Loucy (cell line): ENCODE measurements around the gene GTPBP4.

Source experiments
- H2AFZ ChIP-seq: fragments of 200-600 bp; sonication (generic); 2 replicates; pipeline ENCODE4 v1.6.0; 2016; ENCODE audit warnings: antibody characterized with exemption, mild to moderate bottlenecking, low read length, moderate library complexity
- H3F3A ChIP-seq: fragments of 200-600 bp; 2 replicates; pipeline ENCODE4 v1.6.0; 2016; ENCODE audit warnings: antibody characterized with exemption, low read depth, mild to moderate bottlenecking
- H3K27me3 ChIP-seq: fragments of 200-600 bp; sonication (generic); 2 replicates; pipeline ENCODE4 v1.6.1; 2014; ENCODE audit warnings: low read length, mild to moderate bottlenecking; ENCODE audit not compliant: insufficient read depth, poor library complexity, severe bottlenecking
- H3K36me3 ChIP-seq: fragments of 200-600 bp; sonication (generic); 2 replicates; pipeline ENCODE4 v1.6.1; 2016; ENCODE audit warnings: low read length; ENCODE audit not compliant: insufficient read depth
- H3K4me1 ChIP-seq: fragments of 200-600 bp; sonication (generic); 2 replicates; pipeline ENCODE4 v1.5.1; 2014; ENCODE audit warnings: low read length, mild to moderate bottlenecking; ENCODE audit not compliant: insufficient read depth, poor library complexity, severe bottlenecking
- H3K4me2 ChIP-seq: fragments of 200-600 bp; sonication (generic); 2 replicates; pipeline ENCODE4 v1.6.0; 2014; ENCODE audit warnings: antibody characterized with exemption, low read length, low read depth, mild to moderate bottlenecking; ENCODE audit not compliant: poor library complexity, severe bottlenecking
- H3K4me3 ChIP-seq: fragments of 200-600 bp; sonication (generic); 2 replicates; pipeline ENCODE4 v1.5.1; 2014; ENCODE audit warnings: low read length, mild to moderate bottlenecking, mixed read lengths; ENCODE audit not compliant: poor library complexity, severe bottlenecking
- H3K79me2 ChIP-seq: fragments of 200-600 bp; sonication (generic); 2 replicates; pipeline ENCODE4 v1.6.1; 2014; ENCODE audit warnings: low read length; ENCODE audit not compliant: insufficient read depth
- H3K9ac ChIP-seq: fragments of 200-600 bp; sonication (generic); 2 replicates; pipeline ENCODE4 v1.6.0; 2014; ENCODE audit warnings: mild to moderate bottlenecking, low read depth, low read length, moderate library complexity; ENCODE audit not compliant: poor library complexity, severe bottlenecking
- H3K9me2 ChIP-seq: fragments of 200-600 bp; sonication (generic); replicated peaks from 2 replicates; pipeline ENCODE4 v1.6.1; 2016; ENCODE audit warnings: low read depth, low read length, mixed read lengths
- H3K9me3 ChIP-seq: fragments of 200-600 bp; sonication (generic); 2 replicates; pipeline ENCODE4 v1.6.1; 2014; ENCODE audit warnings: mild to moderate bottlenecking, antibody characterized with exemption, low read length, low read depth; ENCODE audit not compliant: insufficient read depth
- H4K20me1 ChIP-seq: fragments of 200-600 bp; sonication (generic); 2 replicates; pipeline ENCODE4 v1.6.0; 2014; ENCODE audit warnings: antibody characterized with exemption, low read length, mild to moderate bottlenecking; ENCODE audit not compliant: insufficient read depth, poor library complexity, severe bottlenecking
- EZH2phosphoT487 ChIP-seq: fragments of 200-600 bp; IDR thresholded peaks from 2 replicates; pipeline ENCODE4 v1.6.1; 2018; ENCODE audit warnings: antibody characterized with exemption, mild to moderate bottlenecking, moderate library complexity, borderline replicate concordance
- TF ChIP-seq, protein P1 (sequence below): fragments of 200-600 bp; sonication (generic); conservative IDR thresholded peaks from 2 replicates; pipeline ENCODE4 v1.5.1; 2014; ENCODE audit warnings: mild to moderate bottlenecking, antibody characterized with exemption, low read length

GTPBP4 gene

GRCh38 chr10:986881-987619 lies 1.2 kb upstream of the GTPBP4 start:
- no peak for TF ChIP-seq EZH2phosphoT487
- TF ChIP-seq, protein P1, sequence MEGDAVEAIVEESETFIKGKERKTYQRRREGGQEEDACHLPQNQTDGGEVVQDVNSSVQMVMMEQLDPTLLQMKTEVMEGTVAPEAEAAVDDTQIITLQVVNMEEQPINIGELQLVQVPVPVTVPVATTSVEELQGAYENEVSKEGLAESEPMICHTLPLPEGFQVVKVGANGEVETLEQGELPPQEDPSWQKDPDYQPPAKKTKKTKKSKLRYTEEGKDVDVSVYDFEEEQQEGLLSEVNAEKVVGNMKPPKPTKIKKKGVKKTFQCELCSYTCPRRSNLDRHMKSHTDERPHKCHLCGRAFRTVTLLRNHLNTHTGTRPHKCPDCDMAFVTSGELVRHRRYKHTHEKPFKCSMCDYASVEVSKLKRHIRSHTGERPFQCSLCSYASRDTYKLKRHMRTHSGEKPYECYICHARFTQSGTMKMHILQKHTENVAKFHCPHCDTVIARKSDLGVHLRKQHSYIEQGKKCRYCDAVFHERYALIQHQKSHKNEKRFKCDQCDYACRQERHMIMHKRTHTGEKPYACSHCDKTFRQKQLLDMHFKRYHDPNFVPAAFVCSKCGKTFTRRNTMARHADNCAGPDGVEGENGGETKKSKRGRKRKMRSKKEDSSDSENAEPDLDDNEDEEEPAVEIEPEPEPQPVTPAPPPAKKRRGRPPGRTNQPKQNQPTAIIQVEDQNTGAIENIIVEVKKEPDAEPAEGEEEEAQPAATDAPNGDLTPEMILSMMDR, result no peak
- H3K9me3 ChIP-seq, result no peaks in the 10 kb centered on the region
- H4K20me1 ChIP-seq, result peaks cover 27% of the 10 kb centered on the region
- H3K36me3 ChIP-seq, result no peaks in the 10 kb centered on the region
- peaks cover 45% of the 10 kb centered on the region for H3K79me2 ChIP-seq
- peak overlapping the region; percentile 94 for H3K9ac ChIP-seq
- peak overlapping the region; percentile 100 for H3K4me3 ChIP-seq
- peak overlapping the region; percentile 85 for H3K4me2 ChIP-seq
- peak overlapping the region; percentile 91 for H2AFZ ChIP-seq
- H3K9me2 ChIP-seq, result no peaks in the 10 kb centered on the region
- peaks cover 4% of the 10 kb centered on the region for H3K27me3 ChIP-seq
- peaks cover 32% of the 10 kb centered on the region for H3K4me1 ChIP-seq
- H3F3A ChIP-seq, result no peaks in the 10 kb centered on the region

DNA sequence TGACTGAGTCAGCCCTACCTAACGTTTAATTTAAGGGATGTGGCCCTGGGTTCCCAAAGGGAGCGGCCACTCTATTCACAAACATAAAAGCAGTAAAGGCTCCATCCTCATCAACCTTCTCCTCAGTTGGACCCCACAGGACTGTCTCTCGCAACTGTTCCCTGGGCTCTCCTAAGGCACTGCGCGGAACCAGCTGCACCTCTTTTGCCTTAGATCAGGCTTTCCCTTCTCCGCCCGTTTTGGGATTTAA lies 689 bp upstream of the GTPBP4 start:
- peak overlapping the region; percentile 91 for H2AFZ ChIP-seq
- H4K20me1 ChIP-seq, result peaks cover 27% of the 10 kb centered on the region
- H3K9me2 ChIP-seq, result no peaks in the 10 kb centered on the region
- TF ChIP-seq, protein P1, result no peak
- TF ChIP-seq EZH2phosphoT487, result no peak
- peak overlapping the region; percentile 85 for H3K4me2 ChIP-seq
- peaks cover 50% of the 10 kb centered on the region for H3K79me2 ChIP-seq
- H3K4me1 ChIP-seq, result peaks cover 32% of the 10 kb centered on the region
- H3K9ac ChIP-seq, result peak overlapping the region; percentile 94
- no peaks in the 10 kb centered on the region for H3F3A ChIP-seq
- H3K27me3 ChIP-seq, result peaks cover 4% of the 10 kb centered on the region
- H3K4me3 ChIP-seq, result peak overlapping the region; percentile 100
- no peaks in the 10 kb centered on the region for H3K9me3 ChIP-seq
- H3K36me3 ChIP-seq, result peaks cover 3% of the 10 kb centered on the region; the same call in 1 of the 2 replicates

DNA sequence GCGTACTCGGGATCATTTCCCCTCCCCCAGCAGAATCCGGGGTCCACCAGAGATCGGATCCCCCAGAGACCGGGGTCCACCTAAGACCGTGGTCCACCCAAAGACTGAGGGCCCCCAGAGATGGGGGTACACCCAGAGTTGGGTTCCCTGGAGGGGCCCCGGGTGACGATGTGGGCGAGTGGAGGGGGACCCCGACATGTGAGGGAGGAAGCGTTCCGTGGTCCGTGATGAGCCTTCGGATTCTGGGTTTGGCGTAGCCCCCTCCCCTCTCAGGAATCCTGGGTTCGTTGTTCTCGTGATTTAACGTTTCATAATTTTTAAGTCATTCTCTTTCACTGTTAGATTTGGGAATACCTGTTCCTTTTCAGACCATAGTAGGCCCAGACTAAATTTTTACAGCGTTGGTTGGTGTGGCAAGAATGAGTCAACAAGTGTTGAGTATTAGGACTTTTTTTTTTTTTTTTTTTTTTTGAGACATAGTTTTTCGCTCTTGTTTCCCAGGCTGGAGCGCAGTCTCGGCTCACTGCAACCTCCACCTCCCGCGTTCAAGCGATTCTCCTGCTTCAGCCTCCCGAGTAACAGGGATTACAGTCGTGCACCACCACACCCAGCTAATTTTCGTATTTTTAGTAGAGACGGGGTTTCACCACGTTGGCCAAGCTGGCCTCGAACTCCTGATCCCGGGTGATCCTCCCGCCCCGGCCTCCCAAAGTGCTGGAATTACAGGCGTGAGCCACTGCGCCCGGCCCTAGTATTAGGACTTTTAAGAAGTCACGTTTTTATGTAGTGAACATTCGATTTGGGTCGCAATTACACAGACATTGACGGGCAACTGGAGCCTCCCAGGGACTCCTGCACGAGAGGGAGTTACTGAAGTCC lies 672 bp downstream of the GTPBP4 start:
- no peaks in the 10 kb centered on the region for H3K9me3 ChIP-seq
- peak overlapping the region; percentile 75 for H2AFZ ChIP-seq
- H3K4me3 ChIP-seq, result peak overlapping the region; percentile 100
- H3K79me2 ChIP-seq, result peaks cover 54% of the 10 kb centered on the region
- peaks cover 27% of the 10 kb centered on the region for H4K20me1 ChIP-seq
- no peaks in the 10 kb centered on the region for H3F3A ChIP-seq
- peak overlapping the region; percentile 94 for H3K9ac ChIP-seq
- H3K4me2 ChIP-seq, result peak overlapping the region; percentile 82
- peaks cover 15% of the 10 kb centered on the region; the same call in 1 of the 2 replicates for H3K36me3 ChIP-seq
- H3K9me2 ChIP-seq, result no peaks in the 10 kb centered on the region
- TF ChIP-seq, protein P1, result no peak
- no peak for TF ChIP-seq EZH2phosphoT487
- peaks cover 4% of the 10 kb centered on the region for H3K27me3 ChIP-seq
- H3K4me1 ChIP-seq, result peaks cover 32% of the 10 kb centered on the region
